Measurements from ENCODE around the gene DCPS.

DCPS gene

DNA sequence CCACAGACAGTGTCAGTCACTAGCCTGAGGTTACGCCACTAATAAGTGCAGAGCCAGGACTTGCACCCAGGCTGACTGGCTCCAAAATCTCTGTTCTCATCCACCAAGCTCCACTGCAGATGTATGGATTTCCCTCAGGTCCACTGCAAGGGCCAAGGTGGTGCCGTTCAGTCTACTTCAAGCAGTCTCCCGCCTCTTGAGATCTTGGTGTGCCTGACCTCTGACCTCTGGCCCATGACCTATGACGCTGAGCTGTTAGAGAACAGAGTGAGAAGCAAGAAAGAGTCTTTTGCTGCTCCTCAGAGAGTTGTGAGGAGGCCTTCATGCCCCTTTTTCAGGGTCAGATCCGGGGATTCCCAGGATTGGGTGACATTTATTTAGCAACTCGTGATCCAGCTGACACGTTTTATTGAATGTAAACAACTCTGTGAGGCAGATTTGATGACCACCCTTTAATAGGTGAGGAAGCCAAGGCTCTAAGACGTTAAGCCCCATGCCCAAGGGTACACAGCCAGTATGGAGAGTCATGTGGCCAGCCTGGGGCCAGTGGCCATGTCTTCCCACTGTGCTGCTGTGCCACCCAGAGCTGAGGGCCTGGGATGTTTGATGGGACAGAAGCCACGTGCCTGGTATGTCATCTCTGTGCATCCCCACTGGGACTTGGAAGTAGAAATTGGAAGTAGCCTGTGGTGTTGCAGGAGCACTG is 25.2 kb downstream of the DCPS start:
- no peak for DNase-seq

DNA sequence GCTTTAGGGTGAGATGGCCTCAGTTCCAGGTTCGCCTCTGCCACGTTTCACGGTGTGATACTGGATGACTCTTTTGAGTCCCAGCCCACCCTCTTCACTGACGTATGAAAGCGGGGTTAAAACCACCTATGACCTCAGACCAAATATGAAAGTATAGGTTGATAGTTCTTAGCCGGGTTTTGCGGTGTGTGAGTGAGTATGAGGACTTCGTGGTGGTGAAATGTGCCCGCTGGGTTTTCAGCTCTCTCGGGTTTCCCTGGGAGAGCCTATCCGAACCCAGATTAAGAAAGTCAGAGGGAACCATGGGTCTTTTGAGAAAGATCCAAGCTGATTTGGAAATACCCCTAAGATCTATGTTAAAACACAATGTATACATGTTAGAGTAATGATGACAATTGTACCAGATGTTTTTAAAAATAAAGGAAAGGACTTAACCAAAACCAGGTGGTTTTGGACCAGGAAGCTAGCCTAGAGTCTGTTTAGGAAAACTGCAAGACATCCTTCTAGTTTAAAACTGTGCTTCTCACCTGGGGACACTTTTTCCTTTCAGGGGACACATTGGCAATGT is 25.9 kb downstream of the DCPS start:
- no peak for DNase-seq

GRCh38 chr11:126331286-126331685 is 27.4 kb downstream of the DCPS start:
- DNase-seq, result no peak

DNA sequence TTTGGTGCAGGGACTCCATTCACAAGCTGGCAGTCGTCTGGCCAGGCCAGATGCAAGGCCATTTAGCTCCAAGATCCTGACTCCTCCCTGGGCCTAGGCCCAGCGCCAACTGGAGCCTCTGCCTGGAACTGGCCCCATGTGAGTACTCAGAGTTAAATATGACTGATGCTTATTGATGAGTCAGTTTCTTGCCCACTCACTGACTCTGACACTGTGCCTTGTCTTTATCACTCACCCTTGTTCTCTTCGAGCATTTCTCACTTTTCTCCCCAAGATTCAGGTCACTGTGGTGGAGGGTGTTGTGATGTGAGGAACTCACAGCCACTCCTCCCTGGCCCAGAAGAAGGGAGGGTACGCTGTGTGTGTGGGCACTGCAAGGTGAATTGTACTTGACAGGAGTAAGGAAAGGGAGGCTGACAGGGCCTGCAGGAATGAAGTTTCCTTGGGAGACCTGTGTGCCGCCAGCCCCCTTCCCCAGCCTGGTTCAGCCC is 28.4 kb downstream of the DCPS start:
- DNase-seq, result no peak

- no peak for DNase-seq
Observed at GRCh38 chr11:126333142-126333541, 29.3 kb downstream of the DCPS start.

DNA sequence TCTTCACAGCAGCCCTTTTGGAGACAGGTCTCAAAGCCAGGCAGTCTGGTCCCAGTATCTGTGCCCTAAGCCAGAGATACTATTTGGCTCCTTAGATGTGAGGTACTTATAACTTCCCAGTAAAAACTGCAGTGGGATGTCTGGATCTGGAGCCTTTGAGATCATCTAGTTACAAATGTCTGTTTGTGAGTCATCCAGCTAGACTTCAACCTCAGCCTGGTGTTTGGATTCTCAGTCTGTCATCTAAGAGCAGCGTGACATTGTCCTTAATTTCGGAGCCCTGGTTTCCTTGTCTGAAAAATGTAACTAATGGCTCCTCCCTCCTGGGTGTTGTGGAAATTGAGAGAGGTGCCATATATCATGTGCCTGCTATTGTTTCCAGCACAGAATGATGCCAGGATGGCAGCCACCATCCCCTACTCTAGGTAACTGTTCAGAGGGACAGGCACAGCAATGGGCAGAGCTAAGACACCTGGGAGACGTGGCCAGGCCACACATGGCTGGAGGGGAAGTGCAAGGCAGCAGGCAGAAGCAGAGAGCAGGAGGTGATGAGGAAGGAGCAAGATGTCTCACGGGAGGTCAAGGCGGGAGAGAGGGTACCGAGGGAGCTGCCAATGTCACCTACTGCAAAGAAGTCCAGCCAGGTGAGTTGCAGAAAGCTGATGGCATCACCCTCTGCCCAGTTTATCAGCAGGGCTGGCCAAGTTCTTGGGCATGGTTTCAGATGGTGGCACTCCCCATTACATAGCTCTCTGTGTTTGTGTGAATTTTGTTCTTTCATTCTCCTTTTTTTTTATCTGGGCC is 31.0 kb downstream of the DCPS start:
- DNase-seq, result no peak

DNA sequence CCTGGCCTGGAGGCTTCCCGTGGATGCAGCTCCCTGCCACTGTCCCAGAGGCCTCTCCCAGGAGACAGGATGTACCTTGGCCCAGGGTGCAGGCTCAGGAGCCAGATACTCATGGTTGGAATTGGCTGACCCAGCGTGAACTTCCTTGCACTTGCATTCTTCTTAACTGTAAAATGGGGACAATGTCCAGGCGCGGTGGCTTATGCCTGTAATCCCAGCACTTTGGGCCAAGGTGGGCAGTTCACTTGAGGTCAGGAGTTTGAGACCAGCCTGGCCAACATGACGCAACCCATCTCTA is 31.6 kb downstream of the DCPS start:
- DNase-seq, result no peak

DNA sequence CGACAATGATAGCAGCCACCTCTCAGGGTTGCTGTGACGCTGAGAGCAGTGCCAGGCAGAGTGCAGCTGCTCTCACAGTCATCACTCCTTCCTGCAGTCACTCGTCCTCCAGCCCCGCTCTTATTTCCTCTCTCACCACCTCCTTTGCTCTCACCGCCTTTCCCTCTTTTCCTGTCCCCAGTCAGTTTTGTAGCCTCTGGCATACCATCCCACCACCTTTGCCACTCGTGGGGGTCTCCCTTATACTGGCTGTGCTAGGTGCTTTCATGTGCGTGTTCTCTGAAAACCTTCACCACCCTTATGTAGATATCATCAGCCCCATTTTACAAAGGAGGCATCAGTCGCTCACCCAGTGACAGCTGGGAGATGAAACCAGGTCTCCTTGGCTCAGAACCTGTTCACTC is 32.3 kb downstream of the DCPS start:
- no peak for DNase-seq

DNA sequence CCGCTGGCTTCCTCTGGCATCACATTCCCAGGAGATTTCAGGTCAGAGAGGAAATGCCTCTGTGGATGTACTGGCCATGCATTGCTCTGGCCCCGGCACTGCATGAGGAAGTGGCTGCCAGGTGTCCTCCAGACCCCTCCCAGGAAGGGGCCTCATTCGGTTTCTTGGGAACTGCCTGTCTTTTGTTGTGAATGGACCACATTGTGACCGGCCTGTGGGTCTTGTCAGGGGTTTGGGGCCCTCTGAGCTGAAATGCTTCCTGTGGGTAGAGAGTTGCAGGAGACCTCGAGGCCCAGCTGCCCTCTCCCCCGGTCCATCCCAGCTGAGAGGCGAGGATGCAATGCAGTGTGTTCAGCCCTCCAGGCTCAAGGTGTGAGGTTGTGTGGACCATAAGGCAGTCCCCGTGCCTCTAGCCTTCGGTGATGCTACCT is 32.8 kb downstream of the DCPS start:
- peak; percentile 51 for DNase-seq

DNA sequence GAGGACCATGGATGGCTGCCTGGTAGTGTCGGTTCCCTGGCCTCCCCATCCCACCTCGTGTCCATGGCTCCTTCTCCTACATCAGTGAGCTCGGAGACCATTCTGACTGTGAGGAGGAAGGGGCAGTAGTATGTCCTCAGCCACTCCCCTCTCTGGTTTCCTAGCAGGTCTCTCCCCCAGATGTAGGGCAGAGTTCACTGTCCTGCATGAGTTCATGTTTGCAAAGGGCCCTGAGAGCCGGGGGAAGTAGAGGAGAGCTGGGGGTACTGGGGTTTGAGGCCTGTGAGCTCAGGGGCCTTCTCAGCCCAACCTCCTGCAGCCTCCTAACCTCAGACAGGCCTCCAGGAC is 33.2 kb downstream of the DCPS start:
- DNase-seq, result no peak

- DNase-seq, result peak; percentile 88
Observed at GRCh38 chr11:126337474-126338241, 33.8 kb downstream of the DCPS start.

GRCh38 chr11:126338346-126339055 is 34.6 kb downstream of the DCPS start:
- no peak for DNase-seq

DNA sequence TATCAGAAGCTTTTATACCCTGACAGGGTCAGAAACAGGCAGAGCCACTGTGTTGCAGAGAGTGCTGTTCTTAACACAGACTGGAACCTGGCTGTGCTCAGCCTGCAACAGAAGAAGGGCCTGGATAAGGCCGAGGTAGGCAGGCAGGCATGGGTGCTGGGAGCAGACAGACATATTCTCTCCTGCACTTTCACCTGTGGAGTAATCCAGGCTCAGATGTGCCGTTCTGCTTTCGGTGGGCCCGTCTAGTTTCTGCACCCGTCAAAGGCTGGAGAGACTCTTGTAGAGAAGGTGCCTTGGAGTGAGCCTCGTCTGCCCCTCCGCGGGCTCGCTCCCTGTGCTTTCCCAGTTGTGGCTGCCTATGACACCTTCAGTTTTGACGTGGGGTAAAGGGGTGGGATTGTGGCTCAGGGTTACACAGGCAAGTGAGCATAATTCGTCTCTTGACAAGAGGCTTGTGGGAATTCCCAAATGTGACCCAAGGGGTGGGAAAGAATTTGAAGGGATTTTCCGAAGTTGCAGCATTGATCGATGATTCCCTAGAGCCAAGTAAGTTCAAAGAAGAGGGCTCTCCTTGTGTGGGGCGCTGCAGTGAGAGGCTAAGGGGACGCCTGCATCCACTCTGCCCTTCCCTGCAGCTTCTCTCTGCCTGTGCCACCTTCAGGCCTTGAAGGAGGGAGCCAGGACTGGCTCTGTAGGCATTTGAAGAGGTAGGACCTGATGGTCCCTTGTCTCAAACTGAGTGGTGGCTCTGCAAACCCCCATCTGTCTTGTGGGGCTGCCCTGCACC is 35.4 kb downstream of the DCPS start:
- DNase-seq, result no peak

GRCh38 chr11:126339863-126340434 is 36.1 kb downstream of the DCPS start:
- no peak for DNase-seq

GRCh38 chr11:126340960-126341606 is 37.2 kb downstream of the DCPS start:
- DNase-seq, result no peak

DNA sequence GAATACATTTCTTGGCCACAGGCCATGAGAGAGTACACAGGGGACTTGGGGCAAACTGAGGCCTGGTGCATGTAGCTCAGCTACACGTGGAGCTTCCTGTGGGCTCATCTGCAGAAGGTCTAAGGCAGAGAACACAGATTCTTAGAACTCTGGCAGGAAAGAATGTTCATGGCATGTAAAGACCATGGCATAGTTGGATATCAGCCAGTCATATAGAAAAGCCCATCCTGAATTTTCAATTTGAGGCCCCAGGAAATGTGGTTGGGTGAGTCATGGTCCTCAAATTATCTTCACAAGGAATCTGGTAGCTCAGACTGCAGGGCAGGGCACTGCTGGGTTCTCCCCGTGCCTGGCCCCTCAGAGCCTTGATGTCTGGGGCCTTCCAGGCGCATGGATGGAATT is 37.9 kb downstream of the DCPS start:
- DNase-seq, result no peak

DNA sequence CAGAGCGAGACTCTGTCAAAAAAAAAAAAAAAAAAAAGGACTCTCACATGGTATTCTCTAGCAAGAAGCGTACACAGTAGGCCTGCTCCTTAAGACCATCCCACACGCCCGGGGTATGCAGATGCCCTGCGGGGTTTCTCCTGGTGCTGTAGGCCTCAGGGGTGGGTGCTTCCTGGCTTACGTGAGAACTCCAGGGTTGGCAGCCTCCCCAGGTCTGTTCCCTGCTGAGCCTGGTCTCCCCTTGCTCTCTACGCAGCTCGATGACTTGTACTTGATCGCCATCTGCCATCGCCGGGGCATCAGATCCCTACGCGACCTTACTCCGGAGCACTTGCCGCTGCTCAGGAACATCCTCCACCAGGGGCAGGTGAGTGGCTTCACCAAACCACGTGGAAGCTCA is 39.2 kb downstream of the DCPS start:
- DNase-seq, result no peak

- no peak for DNase-seq
Observed at GRCh38 chr11:126344141-126345080, 40.6 kb downstream of the DCPS start.

DNA sequence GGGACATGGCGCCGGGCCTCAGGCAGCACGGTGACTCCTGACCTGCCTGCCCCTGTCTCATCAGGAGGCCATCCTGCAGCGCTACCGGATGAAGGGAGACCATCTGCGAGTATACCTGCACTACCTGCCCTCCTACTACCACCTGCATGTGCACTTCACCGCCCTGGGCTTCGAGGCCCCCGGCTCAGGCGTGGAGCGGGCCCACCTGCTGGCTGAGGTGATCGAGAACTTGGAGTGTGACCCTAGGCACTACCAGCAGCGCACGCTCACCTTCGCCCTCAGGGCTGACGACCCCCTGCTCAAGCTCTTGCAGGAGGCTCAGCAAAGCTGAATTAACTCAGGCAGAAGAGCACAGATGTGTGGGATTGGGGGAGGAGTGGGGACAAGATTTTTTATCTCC is 41.4 kb downstream of the DCPS start:
- no peak for DNase-seq

Data from MV-4-11 (cell line).